DMS53 (cell line): ENCODE measurements around the gene TRAK1.

Source experiments
- DNase-seq: peaks from one replicate; lab custom pipeline; 2025; lab: John Stamatoyannopoulos, UW

TRAK1 gene

GRCh38 chr3:42246091-42246490 is 154.9 kb downstream of the TRAK1 start:
- no peak for DNase-seq

- peak; percentile 53 for DNase-seq
These were observed 156.4 kb downstream of the TRAK1 start for GRCh38 chr3:42247576-42248027.

GRCh38 chr3:42250761-42251160 is 159.6 kb downstream of the TRAK1 start:
- DNase-seq: no peak

GRCh38 chr3:42254566-42254965 is 163.4 kb downstream of the TRAK1 start:
- DNase-seq: no peak

- DNase-seq: peak; percentile 17
These were observed 165.1 kb downstream of the TRAK1 start for GRCh38 chr3:42256135-42256819.

GRCh38 chr3:42257007-42257406 is 165.8 kb downstream of the TRAK1 start:
- no peak for DNase-seq

GRCh38 chr3:42262525-42262924 is 171.4 kb downstream of the TRAK1 start:
- no peak for DNase-seq

- DNase-seq: peak; percentile 54
These were observed 172.5 kb downstream of the TRAK1 start for GRCh38 chr3:42263354-42264346.

GRCh38 chr3:42264399-42265058 is 173.4 kb downstream of the TRAK1 start:
- DNase-seq: peak; percentile 85

- DNase-seq: peak; percentile 10
These were observed 174.2 kb downstream of the TRAK1 start for GRCh38 chr3:42265059-42265991.

GRCh38 chr3:42266085-42266484 is 174.9 kb downstream of the TRAK1 start, which contains the start of gene CCK:
CCK (minus strand) TSS chr3:42266185; CDS start chr3:42263630, 2,555 bp downstream.
- peak; percentile 0 for DNase-seq

- no peak for DNase-seq
These were observed 176.7 kb downstream of the TRAK1 start for GRCh38 chr3:42267878-42268277.

GRCh38 chr3:42269647-42270046 is 178.5 kb downstream of the TRAK1 start:
- no peak for DNase-seq

- no peak for DNase-seq
These were observed 179.4 kb downstream of the TRAK1 start for GRCh38 chr3:42270561-42270960.

GRCh38 chr3:42271786-42272185 is 180.6 kb downstream of the TRAK1 start:
- no peak for DNase-seq

GRCh38 chr3:42273361-42273760 is 182.2 kb downstream of the TRAK1 start:
- no peak for DNase-seq

- no peak for DNase-seq
These were observed 183.1 kb downstream of the TRAK1 start for GRCh38 chr3:42274266-42274665.

- no peak for DNase-seq
These were observed 184.1 kb downstream of the TRAK1 start for GRCh38 chr3:42275217-42275616.
